Panc1 (cell line): ENCODE measurements around the gene FXR2.
A peak's percentile ranks its signal among the peaks of the same experiment; 100 is the strongest.

Experiments
- POLR2AphosphoS5 ChIP-seq: IDR thresholded peaks from 2 replicates; pipeline ENCODE4 v1.6.1; 2012; ENCODE audit warnings: mild to moderate bottlenecking, low read depth, low read length, moderate library complexity
- TCF7L2 ChIP-seq: IDR thresholded peaks from 2 replicates; pipeline ENCODE4 v1.6.1; 2011; ENCODE audit warnings: mild to moderate bottlenecking, low read depth, low read length, inconsistent platforms
- TF ChIP-seq, protein P1 (sequence below): fragments of 450-650 bp; IDR thresholded peaks from 2 replicates; pipeline ENCODE4 v1.5.1; 2017; ENCODE audit warnings: mild to moderate bottlenecking
- TF ChIP-seq, protein P2 (sequence below), 2 experiments: IDR thresholded peaks; 2 replicates each; pipeline ENCODE4 v1.6.1; 2011 to 2012; ENCODE audit warnings: low read depth in 2 of 2, control low read depth in 1 of 2, low read length in 1 of 2, mild to moderate bottlenecking in 1 of 2, moderate library complexity in 1 of 2; ENCODE audit not compliant: insufficient read depth in 1 of 2

DNA sequence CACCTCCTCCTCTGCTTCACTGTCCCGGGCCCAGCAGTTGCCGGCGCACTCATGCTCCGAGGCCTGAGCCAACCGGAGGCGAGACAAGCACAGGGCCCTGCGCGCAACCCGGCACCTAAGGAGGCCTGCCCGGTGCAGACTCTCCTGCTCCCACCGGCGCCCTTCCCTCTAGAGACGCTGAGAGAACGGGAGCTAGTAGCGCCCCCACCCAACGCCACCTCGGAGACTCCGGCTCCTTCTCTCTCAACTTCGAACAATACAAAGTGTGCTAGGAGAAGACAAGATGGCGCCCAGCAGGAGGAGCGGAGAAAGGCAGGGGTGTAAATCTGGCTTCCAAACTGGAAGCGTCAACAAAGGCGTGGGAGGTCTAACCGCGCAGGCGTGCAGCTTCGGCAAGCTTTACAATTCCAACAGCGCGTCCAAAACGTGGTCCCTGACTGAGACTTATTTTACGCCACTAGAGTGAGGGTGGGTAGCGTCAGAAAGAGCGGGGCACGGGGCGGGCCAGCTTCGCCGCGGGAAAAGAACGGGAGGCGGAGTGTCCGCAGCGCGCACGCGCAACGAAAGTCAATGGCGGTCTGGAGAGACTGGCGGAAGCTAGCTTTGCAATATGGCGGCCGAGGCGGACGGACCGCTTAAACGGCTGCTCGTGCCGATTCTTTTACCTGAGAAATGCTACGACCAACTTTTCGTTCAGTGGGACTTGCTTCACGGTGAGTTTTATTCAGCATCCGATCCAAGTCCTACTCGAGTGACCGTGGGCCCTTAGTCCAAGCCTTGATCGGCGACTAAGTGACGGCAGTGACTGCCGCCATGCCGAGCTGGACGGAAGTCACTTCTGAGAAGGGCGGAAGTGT lies 31.2 kb downstream of the FXR2 start, which contains the start of gene MPDU1:
- TF ChIP-seq TCF7L2 (peak; percentile 40), POLR2AphosphoS5 (peak; percentile 79)
- TF ChIP-seq, protein P1, sequence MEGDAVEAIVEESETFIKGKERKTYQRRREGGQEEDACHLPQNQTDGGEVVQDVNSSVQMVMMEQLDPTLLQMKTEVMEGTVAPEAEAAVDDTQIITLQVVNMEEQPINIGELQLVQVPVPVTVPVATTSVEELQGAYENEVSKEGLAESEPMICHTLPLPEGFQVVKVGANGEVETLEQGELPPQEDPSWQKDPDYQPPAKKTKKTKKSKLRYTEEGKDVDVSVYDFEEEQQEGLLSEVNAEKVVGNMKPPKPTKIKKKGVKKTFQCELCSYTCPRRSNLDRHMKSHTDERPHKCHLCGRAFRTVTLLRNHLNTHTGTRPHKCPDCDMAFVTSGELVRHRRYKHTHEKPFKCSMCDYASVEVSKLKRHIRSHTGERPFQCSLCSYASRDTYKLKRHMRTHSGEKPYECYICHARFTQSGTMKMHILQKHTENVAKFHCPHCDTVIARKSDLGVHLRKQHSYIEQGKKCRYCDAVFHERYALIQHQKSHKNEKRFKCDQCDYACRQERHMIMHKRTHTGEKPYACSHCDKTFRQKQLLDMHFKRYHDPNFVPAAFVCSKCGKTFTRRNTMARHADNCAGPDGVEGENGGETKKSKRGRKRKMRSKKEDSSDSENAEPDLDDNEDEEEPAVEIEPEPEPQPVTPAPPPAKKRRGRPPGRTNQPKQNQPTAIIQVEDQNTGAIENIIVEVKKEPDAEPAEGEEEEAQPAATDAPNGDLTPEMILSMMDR = no peak
- TF ChIP-seq, protein P2, sequence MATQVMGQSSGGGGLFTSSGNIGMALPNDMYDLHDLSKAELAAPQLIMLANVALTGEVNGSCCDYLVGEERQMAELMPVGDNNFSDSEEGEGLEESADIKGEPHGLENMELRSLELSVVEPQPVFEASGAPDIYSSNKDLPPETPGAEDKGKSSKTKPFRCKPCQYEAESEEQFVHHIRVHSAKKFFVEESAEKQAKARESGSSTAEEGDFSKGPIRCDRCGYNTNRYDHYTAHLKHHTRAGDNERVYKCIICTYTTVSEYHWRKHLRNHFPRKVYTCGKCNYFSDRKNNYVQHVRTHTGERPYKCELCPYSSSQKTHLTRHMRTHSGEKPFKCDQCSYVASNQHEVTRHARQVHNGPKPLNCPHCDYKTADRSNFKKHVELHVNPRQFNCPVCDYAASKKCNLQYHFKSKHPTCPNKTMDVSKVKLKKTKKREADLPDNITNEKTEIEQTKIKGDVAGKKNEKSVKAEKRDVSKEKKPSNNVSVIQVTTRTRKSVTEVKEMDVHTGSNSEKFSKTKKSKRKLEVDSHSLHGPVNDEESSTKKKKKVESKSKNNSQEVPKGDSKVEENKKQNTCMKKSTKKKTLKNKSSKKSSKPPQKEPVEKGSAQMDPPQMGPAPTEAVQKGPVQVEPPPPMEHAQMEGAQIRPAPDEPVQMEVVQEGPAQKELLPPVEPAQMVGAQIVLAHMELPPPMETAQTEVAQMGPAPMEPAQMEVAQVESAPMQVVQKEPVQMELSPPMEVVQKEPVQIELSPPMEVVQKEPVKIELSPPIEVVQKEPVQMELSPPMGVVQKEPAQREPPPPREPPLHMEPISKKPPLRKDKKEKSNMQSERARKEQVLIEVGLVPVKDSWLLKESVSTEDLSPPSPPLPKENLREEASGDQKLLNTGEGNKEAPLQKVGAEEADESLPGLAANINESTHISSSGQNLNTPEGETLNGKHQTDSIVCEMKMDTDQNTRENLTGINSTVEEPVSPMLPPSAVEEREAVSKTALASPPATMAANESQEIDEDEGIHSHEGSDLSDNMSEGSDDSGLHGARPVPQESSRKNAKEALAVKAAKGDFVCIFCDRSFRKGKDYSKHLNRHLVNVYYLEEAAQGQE (IDR thresholded peaks at IDR 0.05; ENCODE audit: insufficient read depth in 1 of 2, low read depth in 2 of 2, low read length in 1 of 2) = no peak; a peak in 2 of 4 replicates
